Peyer's patch (tissue), 4 donors: Measurements from ENCODE around the gene NGB.

Source experiments
- POLR2A ChIP-seq, 2 donors: fragments of 450-650 bp; IDR thresholded peaks; one replicate each; pipeline ENCODE4 v1.5.1; 2017; ENCODE audit warnings: antibody characterized with exemption in 2 of 2, mild to moderate bottlenecking in 2 of 2, moderate library complexity in 2 of 2
- TF ChIP-seq, protein P1 (sequence below), 6 experiments: fragments of 450-650 bp in 4 of 6; fragments of 200-600 bp in 2 of 6; sonication (generic) in 1 of 6; IDR thresholded peaks; one replicate each; pipeline ENCODE4 v1.5.1; 2017 to 2019; ENCODE audit warnings: antibody characterized with exemption in 6 of 6, mild to moderate bottlenecking in 3 of 6, moderate library complexity in 1 of 6

DNA sequence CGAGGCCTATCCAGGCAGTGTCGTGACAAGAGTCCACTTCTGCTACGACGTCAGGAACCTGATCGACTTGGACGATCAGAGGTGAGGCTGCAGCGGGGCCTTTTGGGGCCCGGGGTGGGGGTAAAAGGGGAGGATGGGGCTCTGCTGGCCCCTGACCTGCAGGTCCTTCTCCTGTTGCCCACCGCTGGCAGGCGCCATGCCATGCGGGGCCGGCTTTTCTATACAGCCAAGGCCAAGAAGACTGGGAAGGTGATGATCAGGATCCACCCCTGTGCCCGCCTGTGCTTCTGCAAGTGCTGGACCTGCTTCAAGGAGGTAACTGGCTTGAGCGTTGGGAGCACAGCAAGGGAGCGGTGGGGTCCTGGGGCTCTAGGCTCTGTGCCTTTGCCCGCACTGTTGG, 31.6 kb downstream of the NGB start:
- TF ChIP-seq, protein P1, sequence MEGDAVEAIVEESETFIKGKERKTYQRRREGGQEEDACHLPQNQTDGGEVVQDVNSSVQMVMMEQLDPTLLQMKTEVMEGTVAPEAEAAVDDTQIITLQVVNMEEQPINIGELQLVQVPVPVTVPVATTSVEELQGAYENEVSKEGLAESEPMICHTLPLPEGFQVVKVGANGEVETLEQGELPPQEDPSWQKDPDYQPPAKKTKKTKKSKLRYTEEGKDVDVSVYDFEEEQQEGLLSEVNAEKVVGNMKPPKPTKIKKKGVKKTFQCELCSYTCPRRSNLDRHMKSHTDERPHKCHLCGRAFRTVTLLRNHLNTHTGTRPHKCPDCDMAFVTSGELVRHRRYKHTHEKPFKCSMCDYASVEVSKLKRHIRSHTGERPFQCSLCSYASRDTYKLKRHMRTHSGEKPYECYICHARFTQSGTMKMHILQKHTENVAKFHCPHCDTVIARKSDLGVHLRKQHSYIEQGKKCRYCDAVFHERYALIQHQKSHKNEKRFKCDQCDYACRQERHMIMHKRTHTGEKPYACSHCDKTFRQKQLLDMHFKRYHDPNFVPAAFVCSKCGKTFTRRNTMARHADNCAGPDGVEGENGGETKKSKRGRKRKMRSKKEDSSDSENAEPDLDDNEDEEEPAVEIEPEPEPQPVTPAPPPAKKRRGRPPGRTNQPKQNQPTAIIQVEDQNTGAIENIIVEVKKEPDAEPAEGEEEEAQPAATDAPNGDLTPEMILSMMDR (IDR thresholded peaks at IDR 0.05), result no peak
- no peak for TF ChIP-seq POLR2A (IDR thresholded peaks at IDR 0.05)
